NCI-H748 (cell line): Measurements from ENCODE around the gene ARHGEF3.
A peak's percentile ranks its signal among the peaks of the same experiment; 100 is the strongest.

Experiments used
- DNase-seq: peaks from one replicate; lab custom pipeline; 2025; ENCODE audit not compliant: unreplicated experiment; lab: John Stamatoyannopoulos, UW

Gene ARHGEF3

DNA sequence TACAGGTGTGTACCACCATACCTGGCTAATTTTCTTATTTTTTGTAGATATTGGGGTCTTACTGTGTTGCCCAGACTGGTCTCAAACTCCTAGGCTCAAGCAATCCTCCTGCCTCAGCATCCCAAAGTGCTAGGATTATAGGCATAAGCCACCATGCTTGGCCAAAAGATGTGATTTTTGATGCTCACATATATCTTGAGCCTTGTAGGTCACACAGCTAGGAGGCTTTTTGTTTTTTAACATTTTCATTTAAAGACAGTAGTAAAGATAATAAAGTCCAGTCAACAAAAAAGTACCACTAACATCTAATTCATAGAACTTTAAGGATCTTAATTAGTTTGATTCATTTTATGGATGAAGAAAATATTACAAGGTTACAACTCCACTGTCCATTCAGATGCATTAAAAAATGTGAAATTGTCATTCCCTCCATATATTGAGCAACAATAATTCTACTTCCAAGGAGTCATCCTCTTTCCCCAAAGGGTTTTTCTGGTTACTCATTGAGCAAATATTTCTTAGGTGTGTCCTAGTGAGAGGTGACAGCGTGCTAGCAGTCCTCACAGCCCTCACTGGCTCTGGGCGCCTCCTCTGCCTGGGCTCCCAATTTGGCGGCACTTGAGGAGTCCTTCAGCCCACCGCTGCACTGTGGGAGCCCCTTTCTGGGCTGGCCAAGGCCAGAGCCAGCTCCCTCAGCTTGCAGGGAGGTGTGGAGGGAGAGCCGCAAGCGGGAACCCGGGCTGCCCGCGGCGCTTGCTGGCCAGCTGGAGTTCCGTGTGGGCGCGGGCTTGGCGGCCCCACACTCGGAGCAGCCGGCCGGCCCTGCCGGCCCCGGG, 110.4 kb downstream of the ARHGEF3 start:
- DNase-seq, result no peak

DNA sequence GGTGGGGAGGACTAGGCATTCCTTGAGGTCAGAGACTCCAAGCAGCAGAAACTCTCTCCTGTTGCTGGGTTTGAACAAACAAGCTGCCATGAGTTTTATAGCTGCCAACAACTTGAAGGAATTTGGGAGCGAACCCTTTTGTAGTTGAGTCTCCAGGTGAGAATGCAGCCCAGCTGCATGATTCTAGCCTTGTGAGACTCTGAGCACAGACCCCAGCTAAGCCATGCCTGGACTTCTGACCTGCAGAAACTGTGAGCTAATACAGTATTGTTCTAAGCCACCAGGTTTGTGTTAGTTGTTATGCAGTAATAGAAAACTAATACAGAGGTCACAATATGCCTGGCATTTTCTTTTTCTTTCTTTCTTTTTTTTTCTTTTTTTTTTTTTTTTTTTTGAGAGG, 112.4 kb downstream of the ARHGEF3 start:
- no peak for DNase-seq

DNA sequence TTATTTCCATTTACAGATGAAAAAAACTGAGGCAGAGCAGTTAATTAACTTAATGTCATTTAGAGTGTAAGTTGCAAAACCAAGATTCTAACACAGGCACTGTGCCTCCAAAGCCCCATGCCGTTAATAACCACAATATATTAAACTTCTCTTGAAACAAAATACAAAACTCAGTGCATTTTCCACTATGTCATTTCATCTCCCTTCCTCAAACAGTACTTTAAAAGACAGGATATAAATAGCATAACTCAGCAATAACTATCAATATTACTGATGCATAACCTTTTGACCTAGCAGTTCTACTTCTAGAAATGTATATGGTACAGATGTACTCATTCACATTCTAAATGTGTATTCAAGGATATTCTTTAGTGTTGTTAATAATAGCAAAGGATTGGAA, 113.6 kb downstream of the ARHGEF3 start:
- DNase-seq, result no peak

DNA sequence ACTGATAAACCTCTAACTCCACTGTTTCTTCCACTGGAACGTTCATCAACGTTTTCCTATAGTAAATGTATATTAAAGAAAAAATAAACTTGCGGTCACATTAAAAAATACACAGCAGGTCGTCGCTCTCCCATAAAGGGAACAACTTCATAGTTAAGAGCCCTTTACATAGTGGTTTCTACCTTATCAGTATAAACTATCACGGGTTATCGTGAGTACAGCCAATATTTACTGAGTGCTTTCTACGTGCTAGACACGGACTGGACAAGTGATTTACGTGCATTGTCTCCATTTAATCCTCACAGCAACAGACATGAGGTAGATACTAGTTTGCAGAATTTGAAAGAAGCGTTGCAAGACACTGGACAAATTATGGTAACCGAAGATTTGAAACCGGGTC, 117.7 kb downstream of the ARHGEF3 start:
- DNase-seq, result no peak

DNA sequence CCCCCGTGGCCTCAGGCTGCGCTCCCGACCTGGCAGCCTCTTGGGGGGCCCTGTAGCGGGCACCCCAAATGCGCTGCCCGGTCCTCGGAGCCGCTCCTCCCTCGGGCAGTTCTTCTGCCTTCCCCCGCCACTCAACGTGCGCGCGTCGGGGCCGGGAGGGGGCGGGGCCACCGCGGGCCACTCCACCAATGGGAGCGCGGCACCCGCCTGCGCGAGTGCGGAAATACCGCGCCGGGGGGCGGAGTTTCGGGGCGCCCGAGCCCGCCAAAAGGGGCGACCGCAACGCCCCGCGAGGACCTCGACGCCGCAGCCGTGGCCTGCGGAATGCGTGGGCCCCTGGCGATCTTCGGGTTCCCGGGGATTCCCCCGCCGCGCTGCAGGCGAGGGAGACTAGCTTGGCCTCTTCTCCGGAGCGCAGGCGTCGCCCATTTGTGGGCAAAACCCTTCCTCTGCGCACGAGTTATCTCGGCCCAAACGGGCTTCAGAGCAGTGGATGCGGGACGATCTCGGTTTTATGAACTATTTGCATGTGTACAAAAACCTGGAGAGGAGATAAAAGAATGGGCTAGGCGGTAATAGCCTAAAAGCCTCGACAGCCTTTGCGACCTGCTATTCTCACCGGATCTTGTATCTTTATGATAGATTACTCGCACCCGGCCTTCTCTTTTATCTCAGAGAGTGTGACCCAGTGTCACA, 118.5 kb downstream of the ARHGEF3 start, which contains the start of gene TASOR:
TSS of gene TASOR (minus strand) at position 144 of the 696 bp plus-strand sequence. CDS start 259 bp downstream, outside the sequence.
- DNase-seq, result peak; percentile 84

DNA sequence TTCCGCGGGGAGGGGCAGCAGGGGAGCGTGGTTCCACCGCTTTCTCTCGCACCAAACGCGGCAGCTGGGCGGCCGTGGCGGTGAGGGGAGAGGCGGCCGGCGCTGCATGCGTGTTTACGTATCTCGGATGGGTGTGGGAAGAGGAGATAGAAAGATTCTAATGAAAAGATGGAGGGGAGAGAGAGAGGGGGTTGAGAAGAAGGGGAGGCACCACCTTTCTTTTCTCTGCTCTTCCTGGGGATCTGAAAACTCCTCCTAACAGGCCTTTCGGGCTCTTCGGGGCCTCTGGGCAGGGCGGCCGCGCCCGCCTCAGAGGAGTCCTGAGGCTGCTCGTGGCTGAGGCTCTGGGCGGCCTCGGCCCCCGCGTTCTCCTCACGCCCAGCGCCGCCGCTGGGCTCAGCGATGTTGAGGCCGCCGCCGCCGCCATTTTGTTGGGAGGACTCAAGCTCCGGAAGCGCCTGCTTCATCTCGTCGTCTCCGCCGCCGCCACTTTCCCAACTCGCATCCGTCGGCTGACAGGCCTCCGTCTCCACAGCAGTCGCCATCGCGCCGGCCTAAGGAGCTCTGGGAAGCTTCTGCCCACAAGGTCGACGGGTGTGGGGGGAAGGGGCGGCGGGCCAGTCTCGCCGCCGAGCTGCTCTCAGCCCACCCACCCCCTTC, 119.2 kb downstream of the ARHGEF3 start:
- DNase-seq, result peak; percentile 77

DNA sequence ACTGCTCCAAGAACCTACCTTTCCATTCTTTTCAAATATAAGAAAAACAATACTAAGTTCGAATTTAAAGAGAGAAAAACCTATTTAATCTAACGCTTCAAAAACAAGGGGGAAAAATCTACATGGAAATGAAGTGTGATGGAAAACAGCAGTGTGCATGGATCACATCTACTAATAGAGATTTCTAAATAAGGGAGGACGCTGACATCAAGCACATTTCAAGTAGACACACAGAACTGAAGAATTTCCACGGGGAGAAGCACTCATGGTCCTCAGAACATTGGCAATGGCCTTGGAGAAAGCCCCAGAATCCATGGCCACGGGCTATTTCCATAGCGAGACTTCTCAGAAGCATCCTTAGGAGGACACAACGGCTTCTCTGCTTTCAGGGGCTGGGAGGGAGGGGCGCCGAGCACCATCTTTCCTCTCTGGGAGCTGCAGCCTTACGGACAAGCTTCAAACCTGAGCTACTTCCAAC, 119.7 kb downstream of the ARHGEF3 start:
- no peak for DNase-seq

DNA sequence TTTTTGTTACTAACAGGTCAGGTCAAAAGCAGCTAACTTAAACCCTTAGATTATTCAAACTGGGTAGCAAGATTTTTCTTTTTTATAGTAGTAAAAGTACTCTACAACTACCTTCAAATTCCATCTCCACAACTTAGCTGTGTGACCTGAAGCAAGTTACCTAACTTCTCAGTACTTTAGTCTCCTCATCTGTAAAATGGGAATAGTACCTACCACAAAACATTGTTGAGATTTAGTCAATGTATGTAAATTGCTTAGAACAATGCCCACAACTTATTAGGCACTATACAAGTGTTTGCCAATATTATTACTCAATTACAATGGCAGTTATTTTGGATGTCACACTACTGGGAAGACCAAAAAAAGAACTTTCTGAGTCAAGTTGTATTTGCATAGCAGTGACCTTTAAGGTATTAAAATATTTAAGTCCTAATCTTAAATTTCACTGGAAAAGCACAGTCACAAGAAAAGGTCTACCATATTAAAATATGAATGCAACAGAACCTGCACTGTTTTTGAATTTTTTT, 121.6 kb downstream of the ARHGEF3 start:
- no peak for DNase-seq
